K562 (cell line): ENCODE results near the gene COQ4. TPM values are rescaled to one million over a fixed set of nuclear protein-coding genes. Genes with fewer than 3 reads are reported as not detected.
A peak's percentile ranks its signal among the peaks of the same experiment; 100 is the strongest.

Experiments used
- DMBX1 ChIP-seq: fragments of 250-450 bp; sonication (Bioruptor Pico); IDR thresholded peaks from 2 replicates; pipeline ENCODE4 v1.8.0; 2022; ENCODE audit warnings: inconsistent platforms, mild to moderate bottlenecking, moderate library complexity, borderline replicate concordance
- ETV1 ChIP-seq: fragments of 450-650 bp; conservative IDR thresholded peaks from 2 replicates; pipeline ENCODE4 v1.6.1; 2016; ENCODE audit warnings: missing genetic modification characterization, control low read depth, low read depth, missing compliant biosample characterization
- ETV5 ChIP-seq: sonication (generic); formaldehyde crosslinking; IDR thresholded peaks from 2 replicates; pipeline ENCODE4 v1.4.0; 2020; ENCODE audit warnings: low read depth, mild to moderate bottlenecking, missing genetic modification reagents
- FOXK2 ChIP-seq, 2 experiments: fragments of 450-650 bp; IDR thresholded peaks in 1 of 2; conservative IDR thresholded peaks in 1 of 2; 2 replicates each; pipeline ENCODE4 v1.6.1; 2016; ENCODE audit warnings: low read depth in 2 of 2, mild to moderate bottlenecking in 1 of 2
- HNRNPLL ChIP-seq: fragments of 200-400 bp; formaldehyde crosslinking; IDR thresholded peaks from 2 replicates; pipeline ENCODE4 v1.6.1; 2017; ENCODE audit warnings: low read length, low read depth, mild to moderate bottlenecking; ENCODE audit not compliant: poor library complexity, severe bottlenecking
- NR2F6 ChIP-seq: fragments of 450-650 bp; formaldehyde crosslinking; IDR thresholded peaks from 2 replicates; pipeline ENCODE4 v1.4.0; 2020; ENCODE audit warnings: mild to moderate bottlenecking
- NUFIP1 ChIP-seq: fragments of 450-650 bp; IDR thresholded peaks from 2 replicates; pipeline ENCODE4 v1.6.1; 2018; ENCODE audit not compliant: partially characterized antibody
- PHB ChIP-seq: fragments of 250-450 bp; sonication (Bioruptor Pico); IDR thresholded peaks from 2 replicates; pipeline ENCODE4 v1.5.0; 2021
- RHOXF2B ChIP-seq: fragments of 250-450 bp; sonication (Bioruptor Pico); conservative IDR thresholded peaks from 2 replicates; pipeline ENCODE4 v1.5.1; 2021
- SMAD3 ChIP-seq: fragments of 450-650 bp; formaldehyde crosslinking; conservative IDR thresholded peaks from 2 replicates; pipeline ENCODE4 v1.4.0; 2020; ENCODE audit warnings: mild to moderate bottlenecking
- TAF1 ChIP-seq: IDR thresholded peaks from 2 replicates; pipeline ENCODE4 v1.6.1; 2011; ENCODE audit warnings: mild to moderate bottlenecking, low read length, moderate library complexity; ENCODE audit not compliant: insufficient read depth, control insufficient read depth, severe bottlenecking; ENCODE audit errors: extremely low read depth
- TARDBP ChIP-seq: fragments of 450-650 bp; IDR thresholded peaks from 2 replicates; pipeline ENCODE4 v1.6.1; 2016
- ZFP30 ChIP-seq: fragments of 250-450 bp; sonication (Bioruptor Pico); IDR thresholded peaks from 2 replicates; pipeline ENCODE4 v1.8.0; 2022; ENCODE audit warnings: moderate library complexity, mild to moderate bottlenecking, inconsistent platforms, borderline replicate concordance
- ZNF436 ChIP-seq: fragments of 250-450, 450-650 bp; sonication (Bioruptor Pico); formaldehyde crosslinking; IDR thresholded peaks from 2 replicates; pipeline ENCODE4 v1.7.0; 2020; ENCODE audit warnings: mild to moderate bottlenecking
- ZNF57 ChIP-seq: fragments of 450-650 bp; formaldehyde crosslinking; IDR thresholded peaks from 2 replicates; pipeline ENCODE4 v1.4.0; 2020; ENCODE audit warnings: mild to moderate bottlenecking, moderate library complexity
- ZNF707 ChIP-seq: fragments of 250-450 bp; sonication (Bioruptor Pico); conservative IDR thresholded peaks from 2 replicates; pipeline ENCODE4 v1.8.0; 2022; ENCODE audit warnings: inconsistent platforms, mild to moderate bottlenecking, moderate library complexity
- polyA plus RNA-seq, 8 experiments: library from polyadenylated mRNA; depleted of rRNA in 4 of 8; stranded (reverse) in 5 of 8; unstranded in 3 of 8; fragments of >200 nt; fragmentation: Nextera tagmentation in 2 of 8; fragmentation: Illumina TruSeq in 1 of 8; extraction: Ambion mirVana in 2 of 8; extraction: Trizol in 1 of 8; gene quantifications; 2 replicates each; pipeline versions ENCODE4 v1.2.1 to v1.2.3, GENCODE V29; 2011 to 2014; ENCODE audit warnings: inconsistent platforms in 1 of 8, missing spikeins in 1 of 8
- total RNA-seq, 7 experiments: library from RNA; depleted of rRNA in 6 of 7; stranded (reverse); fragments of >200 nt in 6 of 7; fragmentation: Illumina TruSeq in 2 of 7; extraction: Trizol in 2 of 7; gene quantifications; 2 replicates each; pipeline versions ENCODE4 v1.2.1 to v1.2.3, GENCODE V29; 2011 to 2021; ENCODE audit warnings: low replicate concordance in 1 of 7
- TF ChIP-seq, protein P1 (sequence below): fragments of 200-800 bp; sonication (Bioruptor generic); IDR thresholded peaks from 2 replicates; pipeline ENCODE4 v1.6.1; 2017; ENCODE audit warnings: missing genetic modification characterization, missing compliant biosample characterization
- TF ChIP-seq, protein P2 (sequence below): sonication (generic); formaldehyde crosslinking; IDR thresholded peaks from 2 replicates; pipeline ENCODE4 v1.5.0; 2020; ENCODE audit warnings: missing genetic modification reagents
- TF ChIP-seq, protein P3 (sequence below): IDR thresholded peaks from 2 replicates; pipeline ENCODE4 v1.6.1; 2014; ENCODE audit warnings: antibody characterized with exemption
- TF ChIP-seq, protein P4 (sequence below), 2 experiments: fragments of 250-450 bp in 1 of 2; fragments of 450-650 bp in 1 of 2; sonication (Bioruptor Pico) in 1 of 2; IDR thresholded peaks; 2 replicates each; pipeline versions ENCODE4 v1.6.1 to v1.8.0; 2016 to 2021; ENCODE audit warnings: mild to moderate bottlenecking in 2 of 2, moderate library complexity in 2 of 2, missing compliant biosample characterization in 1 of 2, missing genetic modification characterization in 1 of 2
- TF ChIP-seq, protein P5 (sequence below): sonication (generic); formaldehyde crosslinking; IDR thresholded peaks from 2 replicates; pipeline ENCODE4 v1.8.1; 2023; ENCODE audit warnings: mild to moderate bottlenecking, missing genetic modification reagents

Gene COQ4
- total and polyA plus RNA-seq, 9 of the 15 experiments (the other 6 are each of a cell fraction or from before 2014, with no cell fraction given): 9.1 to 135 (median 67.2) TPM

DNA sequence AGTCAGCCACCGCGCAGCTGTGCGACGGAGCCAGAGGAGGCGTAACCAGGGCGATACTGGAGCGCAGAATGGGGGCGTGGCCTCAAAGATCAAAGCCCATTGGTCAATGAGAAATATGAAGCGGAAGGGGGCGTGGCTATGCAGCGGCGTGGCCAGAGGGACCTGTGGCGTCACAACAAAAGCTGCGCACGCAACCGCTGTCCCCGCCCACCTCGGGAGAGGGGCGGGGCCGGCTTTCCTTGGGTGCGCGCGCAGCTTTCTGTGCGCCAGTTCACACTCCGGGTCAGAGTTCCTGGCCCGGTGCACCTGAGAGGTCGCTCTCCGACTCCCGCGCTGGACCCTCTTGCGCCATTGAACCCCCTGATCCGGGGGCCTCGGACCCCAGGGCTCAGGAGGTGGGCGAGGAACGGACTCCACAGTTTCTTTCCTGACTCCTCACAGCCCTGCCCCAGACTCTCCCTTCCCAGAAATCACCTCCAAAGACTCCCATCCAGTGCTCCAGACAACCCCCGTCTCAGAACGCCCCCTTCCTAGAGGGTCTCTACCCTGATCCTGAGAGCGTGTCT lies 46.5 kb upstream of the COQ4 start, which contains the start of gene SWI5 (continued):
- peak; percentile 61; the same call in 1 of the 2 replicates for TF ChIP-seq ZFP30
- TF ChIP-seq, protein P1, sequence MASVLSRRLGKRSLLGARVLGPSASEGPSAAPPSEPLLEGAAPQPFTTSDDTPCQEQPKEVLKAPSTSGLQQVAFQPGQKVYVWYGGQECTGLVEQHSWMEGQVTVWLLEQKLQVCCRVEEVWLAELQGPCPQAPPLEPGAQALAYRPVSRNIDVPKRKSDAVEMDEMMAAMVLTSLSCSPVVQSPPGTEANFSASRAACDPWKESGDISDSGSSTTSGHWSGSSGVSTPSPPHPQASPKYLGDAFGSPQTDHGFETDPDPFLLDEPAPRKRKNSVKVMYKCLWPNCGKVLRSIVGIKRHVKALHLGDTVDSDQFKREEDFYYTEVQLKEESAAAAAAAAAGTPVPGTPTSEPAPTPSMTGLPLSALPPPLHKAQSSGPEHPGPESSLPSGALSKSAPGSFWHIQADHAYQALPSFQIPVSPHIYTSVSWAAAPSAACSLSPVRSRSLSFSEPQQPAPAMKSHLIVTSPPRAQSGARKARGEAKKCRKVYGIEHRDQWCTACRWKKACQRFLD (CRISPR knock-in tag): no peak
- TF ChIP-seq ZNF436 (CRISPR knock-in tag): peak; percentile 61; the same call in 1 of the 2 replicates
- TF ChIP-seq ETV5 (CRISPR knock-in tag): no peak
- peak; percentile 78 for TF ChIP-seq RHOXF2B (CRISPR knock-in tag)
- no peak for TF ChIP-seq NUFIP1
- TF ChIP-seq, protein P2, sequence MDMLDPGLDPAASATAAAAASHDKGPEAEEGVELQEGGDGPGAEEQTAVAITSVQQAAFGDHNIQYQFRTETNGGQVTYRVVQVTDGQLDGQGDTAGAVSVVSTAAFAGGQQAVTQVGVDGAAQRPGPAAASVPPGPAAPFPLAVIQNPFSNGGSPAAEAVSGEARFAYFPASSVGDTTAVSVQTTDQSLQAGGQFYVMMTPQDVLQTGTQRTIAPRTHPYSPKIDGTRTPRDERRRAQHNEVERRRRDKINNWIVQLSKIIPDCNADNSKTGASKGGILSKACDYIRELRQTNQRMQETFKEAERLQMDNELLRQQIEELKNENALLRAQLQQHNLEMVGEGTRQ (CRISPR knock-in tag): no peak
- TF ChIP-seq PHB: no peak
- TF ChIP-seq, protein P3, sequence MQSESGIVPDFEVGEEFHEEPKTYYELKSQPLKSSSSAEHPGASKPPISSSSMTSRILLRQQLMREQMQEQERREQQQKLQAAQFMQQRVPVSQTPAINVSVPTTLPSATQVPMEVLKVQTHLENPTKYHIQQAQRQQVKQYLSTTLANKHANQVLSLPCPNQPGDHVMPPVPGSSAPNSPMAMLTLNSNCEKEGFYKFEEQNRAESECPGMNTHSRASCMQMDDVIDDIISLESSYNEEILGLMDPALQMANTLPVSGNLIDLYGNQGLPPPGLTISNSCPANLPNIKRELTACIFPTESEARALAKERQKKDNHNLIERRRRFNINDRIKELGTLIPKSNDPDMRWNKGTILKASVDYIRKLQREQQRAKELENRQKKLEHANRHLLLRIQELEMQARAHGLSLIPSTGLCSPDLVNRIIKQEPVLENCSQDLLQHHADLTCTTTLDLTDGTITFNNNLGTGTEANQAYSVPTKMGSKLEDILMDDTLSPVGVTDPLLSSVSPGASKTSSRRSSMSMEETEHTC: no peak
- TF ChIP-seq DMBX1 (CRISPR knock-in tag): peak; percentile 58; the same call in 1 of the 2 replicates
- no peak for TF ChIP-seq TAF1
- TF ChIP-seq ETV1 (tag): 0 out of 2 replicates have a peak, but pooled peaks have one; percentile 31
- peak; percentile 86; the same call in 1 of the 2 replicates for TF ChIP-seq NR2F6 (CRISPR knock-in tag)
- TF ChIP-seq TARDBP: no peak
- TF ChIP-seq FOXK2 (conservative IDR thresholded peaks at IDR 0.05 in 1 of 2, IDR thresholded peaks at IDR 0.05 in 1 of 2; ENCODE audit: low read depth in 2 of 2): no peak
- TF ChIP-seq, protein P4, sequence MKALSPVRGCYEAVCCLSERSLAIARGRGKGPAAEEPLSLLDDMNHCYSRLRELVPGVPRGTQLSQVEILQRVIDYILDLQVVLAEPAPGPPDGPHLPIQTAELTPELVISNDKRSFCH (CRISPR knock-in tag; IDR thresholded peaks at IDR 0.05): no peak
- TF ChIP-seq, protein P4 (tag; IDR thresholded peaks at IDR 0.05): peak; percentile 88; the same call in 1 of the 2 replicates
- TF ChIP-seq, protein P5, sequence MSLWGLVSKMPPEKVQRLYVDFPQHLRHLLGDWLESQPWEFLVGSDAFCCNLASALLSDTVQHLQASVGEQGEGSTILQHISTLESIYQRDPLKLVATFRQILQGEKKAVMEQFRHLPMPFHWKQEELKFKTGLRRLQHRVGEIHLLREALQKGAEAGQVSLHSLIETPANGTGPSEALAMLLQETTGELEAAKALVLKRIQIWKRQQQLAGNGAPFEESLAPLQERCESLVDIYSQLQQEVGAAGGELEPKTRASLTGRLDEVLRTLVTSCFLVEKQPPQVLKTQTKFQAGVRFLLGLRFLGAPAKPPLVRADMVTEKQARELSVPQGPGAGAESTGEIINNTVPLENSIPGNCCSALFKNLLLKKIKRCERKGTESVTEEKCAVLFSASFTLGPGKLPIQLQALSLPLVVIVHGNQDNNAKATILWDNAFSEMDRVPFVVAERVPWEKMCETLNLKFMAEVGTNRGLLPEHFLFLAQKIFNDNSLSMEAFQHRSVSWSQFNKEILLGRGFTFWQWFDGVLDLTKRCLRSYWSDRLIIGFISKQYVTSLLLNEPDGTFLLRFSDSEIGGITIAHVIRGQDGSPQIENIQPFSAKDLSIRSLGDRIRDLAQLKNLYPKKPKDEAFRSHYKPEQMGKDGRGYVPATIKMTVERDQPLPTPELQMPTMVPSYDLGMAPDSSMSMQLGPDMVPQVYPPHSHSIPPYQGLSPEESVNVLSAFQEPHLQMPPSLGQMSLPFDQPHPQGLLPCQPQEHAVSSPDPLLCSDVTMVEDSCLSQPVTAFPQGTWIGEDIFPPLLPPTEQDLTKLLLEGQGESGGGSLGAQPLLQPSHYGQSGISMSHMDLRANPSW: peak; percentile 69; the same call in 1 of the 2 replicates
- TF ChIP-seq HNRNPLL: peak; percentile 79
- 0 out of 2 replicates have a peak, but pooled peaks have one; percentile 6 for TF ChIP-seq SMAD3
- 0 out of 2 replicates have a peak, but pooled peaks have one; percentile 26 for TF ChIP-seq ZNF57
- TF ChIP-seq ZNF707: no peak; the same call in 1 of the 2 replicates
